GM18511 (cell line): ENCODE measurements around the gene ANO2.

Experiments
- ATAC-seq: cut with Tn5 transposase; IDR thresholded peaks from one replicate; pipeline ENCODE4 v1.9.1; 2021; ENCODE audit warnings: mild to moderate bottlenecking, moderate library complexity; ENCODE audit not compliant: unreplicated experiment

The ANO2 gene

DNA sequence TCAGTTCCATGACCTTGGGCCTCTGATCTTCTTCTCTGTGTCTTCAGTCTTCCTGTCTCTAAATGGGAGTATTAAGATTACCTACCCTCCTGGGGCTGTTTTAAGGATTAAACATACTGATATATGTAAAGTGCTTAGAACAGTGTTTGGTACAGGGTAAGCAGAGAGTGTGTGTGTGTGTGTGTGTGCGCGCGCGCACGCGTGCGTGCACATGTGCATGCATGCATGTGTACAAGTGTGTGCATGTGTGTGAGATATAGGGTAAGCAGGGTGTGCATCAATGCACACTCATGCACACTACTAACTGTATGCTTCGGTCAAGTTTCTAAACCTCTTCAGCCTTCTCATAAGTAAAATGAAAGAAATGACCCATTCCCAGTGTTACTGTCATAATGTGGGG, 316.6 kb downstream of the ANO2 start:
- ATAC-seq, result no peak

DNA sequence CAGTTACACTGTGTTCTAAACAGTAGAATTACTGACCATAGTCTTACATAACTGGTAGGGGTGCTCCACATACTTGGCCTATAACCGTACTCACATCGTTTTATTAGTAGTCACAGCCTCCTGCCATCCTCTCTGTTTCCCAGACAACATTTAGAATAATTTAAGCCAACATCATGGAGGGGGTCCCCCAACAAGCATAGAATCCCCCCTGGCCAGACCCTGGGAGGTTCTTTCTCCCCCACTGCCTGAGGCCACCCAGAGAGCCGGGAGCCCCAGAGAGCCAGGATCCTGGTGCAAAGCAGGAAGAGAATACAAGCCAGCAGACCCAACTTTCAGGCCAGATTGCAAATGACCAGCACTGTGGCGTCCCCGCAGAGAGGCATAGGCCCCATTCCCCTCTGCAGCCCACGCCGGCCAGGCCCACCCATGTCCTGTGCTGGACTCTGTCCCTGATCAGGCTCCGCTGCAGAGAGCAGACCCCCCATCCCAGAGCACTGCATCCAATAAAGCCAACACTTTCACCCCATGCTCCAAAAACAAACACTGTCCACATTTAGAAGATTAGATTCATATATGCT, 317.9 kb downstream of the ANO2 start:
- ATAC-seq, result no peak

DNA sequence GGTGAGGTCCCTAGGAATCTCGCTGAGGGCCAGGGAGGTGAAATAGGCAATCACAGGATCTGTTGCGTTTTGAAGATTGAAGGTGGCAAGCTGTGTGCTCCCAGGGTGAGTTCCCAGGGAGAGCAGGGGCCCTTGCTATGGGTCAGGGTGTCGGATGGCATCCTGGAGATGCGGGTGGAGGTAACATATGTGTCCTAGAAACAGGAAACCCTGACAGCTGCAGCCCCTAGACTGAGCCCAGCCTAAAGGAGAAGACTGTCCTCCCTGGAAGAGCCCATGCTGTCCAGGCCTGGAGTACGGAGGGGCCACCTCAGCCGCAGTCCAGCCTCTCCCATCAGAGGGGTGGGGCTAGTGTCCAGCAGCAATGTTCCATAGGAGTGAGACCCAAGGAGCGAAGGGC, 318.9 kb downstream of the ANO2 start:
- ATAC-seq, result no peak

DNA sequence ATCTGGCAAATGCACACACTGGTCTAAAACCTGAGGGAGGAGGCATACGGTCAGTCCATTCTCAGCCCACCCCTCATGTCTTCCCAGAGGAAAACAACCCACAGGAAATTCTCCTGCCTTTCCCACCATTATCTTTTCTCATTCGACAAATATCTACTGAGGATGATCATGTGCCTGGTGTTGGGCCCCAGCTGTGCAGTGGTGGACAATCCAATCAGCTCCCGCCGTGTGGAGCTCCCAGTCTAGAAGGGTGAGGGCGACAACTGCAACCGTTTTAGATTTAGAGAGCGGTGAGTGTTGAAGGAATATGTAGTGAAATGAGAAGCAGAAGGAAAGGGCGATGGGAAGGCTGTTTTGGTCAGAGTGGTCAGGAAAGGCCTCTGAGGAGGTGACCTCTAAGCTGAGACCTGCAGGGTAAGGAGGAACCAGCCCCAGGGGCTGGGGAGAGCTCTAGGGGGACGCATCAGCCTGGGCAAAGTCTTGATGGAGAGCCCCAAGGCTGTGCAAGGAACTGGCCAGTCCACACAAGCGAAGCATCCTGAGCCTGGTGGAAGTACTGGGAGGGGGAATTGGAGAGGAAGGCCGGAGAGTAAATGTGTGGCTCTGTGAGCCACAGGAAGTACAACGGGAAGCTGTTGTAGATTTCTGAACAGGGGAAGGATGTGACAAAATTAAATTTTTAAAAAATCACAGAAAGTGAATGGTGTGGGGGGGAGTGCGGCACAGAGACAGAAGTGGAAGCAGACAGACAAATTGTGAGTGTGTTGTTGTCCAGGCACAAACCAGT, 320.4 kb downstream of the ANO2 start:
- no peak for ATAC-seq

DNA sequence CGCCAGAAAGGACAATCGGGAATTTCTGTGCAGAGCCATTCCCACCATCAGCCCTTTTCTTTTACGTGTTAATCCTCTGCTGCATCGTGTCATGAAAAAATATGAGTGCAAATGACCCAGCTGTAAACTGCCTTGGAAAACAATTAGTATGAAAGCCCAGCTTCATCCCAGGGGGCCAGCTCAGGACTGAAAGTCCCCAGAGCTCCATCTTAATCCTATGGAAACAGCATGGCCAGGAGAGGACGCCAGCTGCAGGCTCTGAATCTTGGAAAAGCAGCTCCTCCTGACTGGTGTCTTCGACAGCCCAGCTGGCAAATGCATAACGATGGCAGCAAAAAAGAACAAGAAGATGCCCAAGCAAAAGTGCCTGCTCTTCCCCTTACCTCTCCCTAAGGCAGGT, 321.6 kb downstream of the ANO2 start:
- ATAC-seq, result no peak

DNA sequence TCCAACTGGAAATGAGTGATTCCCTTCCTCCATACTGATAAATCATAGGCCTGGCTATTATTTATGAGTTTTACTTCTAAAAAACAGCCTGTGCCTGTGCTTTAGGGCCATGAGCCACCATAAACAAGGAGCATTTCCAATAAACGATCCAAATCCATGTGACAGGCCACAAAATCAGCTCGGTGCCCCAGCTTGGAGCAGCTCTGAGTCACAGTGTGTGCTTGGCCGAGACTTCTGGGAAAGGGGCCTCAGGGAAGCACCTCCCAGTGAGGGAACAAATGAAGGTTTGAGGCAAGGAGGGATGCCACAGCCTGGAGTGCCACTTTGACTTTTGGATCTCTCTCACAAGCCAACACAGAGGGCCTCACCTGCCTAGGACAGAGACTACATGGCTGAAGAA, 322.8 kb downstream of the ANO2 start:
- no peak for ATAC-seq

DNA sequence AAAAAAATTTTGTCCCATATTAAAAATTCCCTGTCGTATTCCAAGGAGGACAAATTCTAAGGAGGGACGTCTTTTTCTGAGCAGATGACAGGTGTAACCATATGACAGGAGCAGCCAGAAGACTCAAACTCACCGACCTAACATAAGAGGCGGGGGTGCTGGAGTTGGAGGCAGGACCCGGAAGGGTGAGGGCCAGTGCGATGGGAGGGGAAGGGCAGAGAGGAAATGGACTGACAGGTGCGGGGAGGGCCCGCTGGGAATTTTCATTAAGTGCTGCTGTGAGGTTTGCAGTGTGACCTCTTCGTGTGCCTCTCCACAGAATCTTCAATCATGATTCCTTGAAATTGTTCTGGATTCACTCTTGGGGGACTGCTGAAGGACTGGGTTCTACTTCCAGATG, 323.7 kb downstream of the ANO2 start:
- no peak for ATAC-seq

DNA sequence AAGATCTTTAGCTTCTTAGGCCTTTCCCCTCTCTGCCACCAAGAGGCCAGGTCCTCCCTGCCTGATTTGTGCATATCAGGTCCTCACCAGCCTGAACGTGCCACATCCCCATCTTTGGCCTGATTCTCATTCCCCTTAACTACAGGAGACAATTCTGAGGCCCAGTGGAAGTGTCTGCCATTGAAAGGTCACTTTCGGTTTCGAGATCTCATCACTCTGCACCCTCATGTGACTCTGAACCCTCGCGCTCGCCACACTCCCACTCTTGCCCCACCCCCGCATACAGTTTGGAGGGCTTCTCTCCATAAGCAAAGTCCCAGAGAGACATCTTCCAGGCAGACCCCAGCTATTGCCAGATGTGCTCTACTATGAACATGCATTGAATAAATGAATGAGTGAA, 324.2 kb downstream of the ANO2 start:
- no peak for ATAC-seq

DNA sequence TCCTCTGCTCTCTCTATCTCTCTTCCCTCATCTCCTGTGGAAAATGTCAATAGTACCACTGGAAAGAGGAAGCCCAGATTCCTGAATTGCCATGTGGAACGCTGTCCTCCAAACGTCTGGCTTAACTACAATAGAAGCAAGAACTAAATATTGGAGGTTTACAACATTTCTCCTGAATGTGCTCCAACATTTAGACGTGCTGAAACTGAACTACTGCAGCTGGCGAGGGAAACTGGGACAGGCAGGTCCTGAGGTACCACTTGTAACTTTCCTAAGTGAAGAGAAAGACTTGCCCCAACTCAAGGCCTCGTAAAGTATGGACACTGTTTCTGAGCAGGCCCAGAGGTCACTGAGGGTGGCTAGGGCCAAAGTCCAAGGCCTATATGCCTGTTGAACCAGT, 325.4 kb downstream of the ANO2 start:
- no peak for ATAC-seq

DNA sequence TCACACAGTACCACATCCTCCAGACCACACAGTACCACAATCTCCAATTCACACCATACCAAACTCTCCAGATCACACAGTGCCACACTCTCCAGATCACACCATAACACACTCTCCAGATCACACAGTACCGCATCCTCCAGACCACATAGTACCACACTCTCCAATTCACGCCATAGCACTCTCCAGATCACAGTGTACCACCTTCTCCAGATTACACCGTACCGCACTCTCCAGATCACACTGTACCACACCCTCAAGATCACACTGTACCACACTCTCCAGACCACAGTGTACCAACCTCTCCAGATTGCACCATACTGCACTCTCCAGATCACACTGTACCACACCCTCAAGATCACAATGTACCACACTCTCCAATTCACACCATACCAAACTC, 328.2 kb downstream of the ANO2 start:
- ATAC-seq, result no peak

DNA sequence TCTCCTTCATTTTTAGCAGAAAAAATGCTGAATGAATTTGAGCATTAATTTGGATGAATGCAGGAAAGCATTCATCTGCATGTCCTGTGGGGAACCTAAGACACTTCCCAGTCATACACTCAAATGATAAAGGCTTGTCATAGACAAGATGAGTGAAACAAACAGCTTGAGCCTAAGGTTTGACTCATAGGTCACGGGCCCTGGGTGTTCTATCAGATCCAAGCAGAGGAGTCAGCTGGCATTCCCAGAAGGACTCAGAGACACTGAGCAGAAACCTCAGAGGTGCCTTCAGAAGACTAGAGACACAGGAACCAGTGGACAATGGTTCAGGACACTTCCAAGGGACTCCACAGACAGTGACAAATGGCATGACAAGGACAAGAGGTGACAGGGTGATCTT, 329.3 kb downstream of the ANO2 start:
- ATAC-seq, result no peak

DNA sequence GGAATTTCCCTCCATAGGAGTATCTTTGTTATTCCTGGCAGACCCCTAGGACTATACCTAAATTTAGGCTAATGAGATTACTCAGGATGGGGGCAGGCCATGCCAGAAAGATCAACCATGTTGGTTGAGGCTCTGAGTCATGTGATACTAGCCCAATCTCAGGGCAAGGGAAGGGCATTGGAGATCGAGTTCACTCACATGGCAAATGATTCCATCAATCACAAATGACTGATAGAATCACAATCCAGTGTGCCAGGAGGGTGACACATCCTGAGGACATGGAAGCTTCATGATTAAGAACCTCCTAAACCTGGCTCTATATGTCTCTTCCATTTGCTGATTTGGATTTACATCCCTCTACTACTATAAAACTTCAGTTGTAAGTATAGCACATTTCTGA, 330.8 kb downstream of the ANO2 start:
- no peak for ATAC-seq

DNA sequence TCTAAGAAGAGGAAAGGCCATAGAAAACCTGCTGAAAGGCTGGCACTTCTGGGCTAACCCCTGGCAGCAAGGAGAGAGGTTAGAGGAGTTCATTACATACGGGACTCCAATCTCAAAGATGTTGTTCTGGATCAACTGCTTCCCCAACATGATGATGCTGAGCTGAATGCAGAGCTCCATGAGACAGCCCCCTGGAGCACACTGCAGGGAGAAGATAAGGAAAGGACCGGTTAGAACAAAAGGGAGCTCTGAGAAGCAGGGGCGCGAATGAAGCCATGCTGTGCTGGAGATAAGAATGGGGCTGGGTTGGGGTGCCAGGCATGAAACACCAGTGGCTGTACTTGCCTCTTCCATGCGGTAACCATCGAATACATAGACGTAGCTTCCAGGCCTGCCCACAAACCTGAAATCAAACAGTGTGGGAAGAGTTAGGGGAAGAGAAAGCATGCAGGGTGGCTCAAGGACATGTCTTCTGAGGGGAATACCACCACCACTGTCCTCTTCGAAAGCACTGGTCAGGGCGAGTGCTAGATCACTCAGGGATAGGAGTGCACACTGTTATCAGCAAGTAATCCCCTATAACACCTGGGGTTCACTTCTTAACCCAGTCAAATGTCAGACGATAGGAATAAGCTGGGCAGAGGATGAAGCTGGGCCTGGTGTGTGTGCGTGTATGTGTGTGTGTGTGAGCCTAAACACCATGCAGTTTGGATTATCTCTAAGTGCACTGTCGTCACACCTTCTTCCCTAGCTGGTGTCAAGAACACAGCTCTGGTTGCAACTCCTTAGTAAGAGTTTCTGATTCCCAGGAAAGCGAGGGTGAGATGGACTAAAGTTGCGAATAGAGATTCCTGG, 332.3 kb downstream of the ANO2 start:
- no peak for ATAC-seq

DNA sequence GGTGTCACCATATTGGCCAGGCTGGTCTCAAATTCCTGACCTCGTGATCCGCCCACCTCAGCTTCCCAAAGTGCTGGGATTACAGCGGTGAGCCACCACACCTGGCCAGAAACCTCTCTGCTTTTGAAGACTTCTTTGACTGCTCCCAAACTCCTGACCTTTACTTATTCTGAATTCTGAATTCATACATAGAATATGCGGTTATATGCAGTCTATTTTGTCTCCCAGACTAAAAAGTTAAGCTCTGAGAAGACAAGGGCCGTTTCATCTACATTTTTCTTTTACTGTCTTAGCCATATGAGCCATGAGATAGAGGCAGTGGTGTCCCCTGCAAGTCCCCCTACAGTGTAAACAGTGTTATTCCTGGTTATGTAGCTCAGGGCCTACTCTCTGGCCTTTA, 333.9 kb downstream of the ANO2 start:
- ATAC-seq, result no peak

DNA sequence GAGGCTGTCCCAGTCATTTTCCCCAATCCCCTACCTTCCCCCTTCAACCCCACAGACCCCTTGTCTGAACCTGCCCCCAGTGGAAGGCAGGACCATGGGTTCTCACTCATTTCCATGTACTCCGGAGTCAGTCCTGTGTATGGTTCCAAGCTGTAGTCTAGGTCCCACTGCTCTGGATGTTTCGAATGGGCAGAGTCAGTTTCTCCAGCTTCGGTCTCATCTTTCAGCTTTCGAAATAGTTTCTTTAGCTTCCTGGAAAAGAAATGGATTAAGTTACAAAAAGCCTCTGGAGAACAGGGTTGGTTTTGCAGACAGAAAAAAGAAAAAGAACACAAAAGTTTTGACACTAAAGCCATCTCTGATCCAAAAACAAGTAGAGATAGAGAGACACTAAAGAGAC, 345.7 kb downstream of the ANO2 start:
- no peak for ATAC-seq

DNA sequence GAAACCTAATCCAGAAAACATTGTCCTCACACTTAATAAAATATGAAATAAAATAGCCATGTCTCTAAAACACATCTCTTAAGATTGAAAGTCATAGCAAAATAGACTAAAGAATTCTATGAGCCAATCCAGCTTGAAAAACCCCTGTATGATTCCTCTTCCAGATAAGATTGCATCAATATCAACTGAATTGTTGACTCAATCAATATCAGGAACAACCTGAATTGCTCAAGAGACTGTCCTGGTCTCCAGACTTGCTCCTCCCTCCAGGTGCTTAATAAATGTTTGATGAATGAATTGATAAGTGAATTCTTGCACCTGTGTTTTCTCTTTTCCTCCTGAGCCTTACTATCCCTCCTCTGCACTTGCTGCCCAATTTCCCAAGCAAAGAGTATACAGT, 351.1 kb downstream of the ANO2 start:
- ATAC-seq, result no peak

DNA sequence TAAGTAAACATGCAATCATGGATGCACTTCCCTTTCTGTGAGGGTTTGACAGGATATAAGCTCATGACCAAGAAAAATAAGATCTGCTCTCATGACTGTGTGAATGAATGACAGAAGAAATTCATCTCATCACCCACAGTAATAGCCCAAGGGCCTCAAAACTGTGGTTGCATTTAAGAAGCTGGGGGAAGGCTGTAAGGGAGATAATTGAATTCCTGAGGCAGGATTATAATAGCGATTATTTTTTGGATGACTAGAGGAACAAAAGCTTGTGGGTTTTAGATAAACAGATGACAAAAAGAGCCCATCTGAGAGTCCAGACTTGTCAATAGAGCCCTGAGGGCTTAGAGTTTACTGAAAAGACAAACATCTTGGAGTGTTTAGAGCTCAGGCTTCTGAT, 352.0 kb downstream of the ANO2 start:
- ATAC-seq, result no peak

DNA sequence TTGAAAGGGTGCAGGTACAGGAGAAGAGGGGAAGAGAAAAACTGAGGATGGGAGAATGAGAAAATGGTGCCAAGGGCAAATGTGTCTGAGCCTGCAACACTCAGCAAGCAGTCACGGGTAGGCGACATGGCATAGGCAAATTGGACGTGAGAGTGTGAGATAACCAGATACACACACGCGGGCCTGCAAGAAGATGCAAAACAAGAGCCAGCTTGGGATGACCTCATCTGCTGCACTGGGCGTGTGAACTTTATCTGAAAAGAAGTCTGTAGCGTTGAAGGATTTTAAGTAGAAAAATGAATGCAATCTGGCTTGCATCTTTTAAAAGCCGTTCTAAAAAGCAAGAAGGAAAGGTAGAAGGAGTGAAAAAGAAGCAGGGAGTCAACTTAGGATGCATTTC, 352.7 kb downstream of the ANO2 start:
- ATAC-seq, result no peak

DNA sequence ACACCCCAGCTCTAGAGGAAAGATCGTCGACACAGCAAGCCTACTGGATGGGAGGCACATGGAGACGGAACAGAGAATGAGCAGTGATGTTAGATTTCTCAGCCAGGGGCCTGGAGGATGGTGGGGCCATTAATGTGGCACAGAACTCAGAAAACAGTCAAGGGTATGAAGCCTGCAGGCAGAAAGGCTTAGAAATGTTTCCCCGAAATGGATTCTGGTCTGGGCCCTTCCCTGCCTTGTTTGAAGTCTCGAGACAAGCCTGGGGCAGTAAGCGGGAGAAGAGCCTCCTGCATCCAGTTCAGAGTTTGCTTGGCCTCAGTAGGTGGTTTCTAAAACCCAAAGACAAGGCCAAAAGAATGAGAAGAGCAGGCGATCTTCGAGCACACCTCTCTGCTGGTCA, 354.7 kb downstream of the ANO2 start:
- no peak for ATAC-seq

DNA sequence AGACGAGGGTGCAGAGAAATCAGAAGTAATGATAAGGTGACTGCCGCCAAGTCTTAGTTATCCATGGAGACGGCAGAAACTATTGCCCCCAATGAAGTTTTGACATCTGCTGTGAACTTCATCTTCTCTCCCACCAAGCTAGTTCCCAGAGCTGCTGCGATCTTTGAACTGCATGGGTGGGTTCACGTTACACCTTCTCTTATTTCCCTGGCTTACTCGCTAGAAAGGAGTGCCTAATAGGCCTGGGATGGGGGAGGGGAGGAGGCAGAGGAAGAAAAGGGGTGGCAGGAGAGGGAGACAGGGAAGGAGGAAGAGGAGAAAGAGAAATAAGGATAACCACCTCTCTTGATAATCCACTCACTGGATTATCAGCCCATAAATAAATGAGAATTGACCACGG, 356.0 kb downstream of the ANO2 start:
- no peak for ATAC-seq

DNA sequence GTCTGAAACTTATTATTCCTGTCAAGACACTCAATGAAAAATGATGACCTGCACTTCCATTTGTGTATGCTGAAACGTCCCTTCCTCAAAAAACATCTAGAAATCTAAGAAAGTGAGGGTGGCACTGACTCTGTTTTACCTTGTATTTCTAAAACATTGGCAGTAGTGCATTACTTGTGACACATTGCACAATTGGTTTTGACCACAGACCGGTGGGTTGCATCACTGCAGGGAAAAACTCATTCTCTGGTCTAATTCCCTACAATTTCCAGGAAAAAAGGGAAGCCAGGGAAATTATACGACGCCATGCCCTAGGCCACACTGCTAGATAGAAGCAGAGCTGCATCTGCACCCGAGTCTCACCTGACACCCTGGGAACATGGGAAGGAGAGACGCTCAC, 356.5 kb downstream of the ANO2 start:
- no peak for ATAC-seq

DNA sequence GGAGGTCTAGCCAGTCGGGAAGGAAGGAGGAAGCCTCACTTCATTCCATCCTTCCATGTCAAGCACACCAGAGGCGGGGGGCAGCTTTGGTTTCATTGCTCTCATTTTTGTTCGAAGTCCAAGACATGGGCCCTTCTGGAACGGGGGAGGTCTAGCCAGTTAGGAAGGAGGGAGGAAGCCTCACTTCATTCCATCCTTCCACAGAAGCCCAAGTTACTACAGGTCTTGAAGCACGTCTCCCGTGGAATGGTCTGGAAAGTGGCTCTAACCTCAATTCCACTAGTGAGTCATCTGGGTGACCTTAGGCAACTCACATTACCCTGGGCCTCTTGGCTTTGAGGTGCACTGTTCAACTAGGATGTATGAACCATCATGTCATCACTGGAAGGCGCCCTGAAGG, 356.9 kb downstream of the ANO2 start:
- ATAC-seq, result no peak
